ENCODE measurements around the gene NTNG1.

- TF ChIP-seq TAF1 (IDR thresholded peaks at IDR 0.05; ENCODE audit: borderline replicate concordance, low read depth, low read length): no peak
- no peak for TF ChIP-seq POLR2AphosphoS5 (IDR thresholded peaks at IDR 0.05; ENCODE audit: low read depth, low read length)
Observed at GRCh38 chr1:107230121-107230520, 89.3 kb downstream of the NTNG1 start.
